Measurements from ENCODE around the gene PCDH9.

DNA sequence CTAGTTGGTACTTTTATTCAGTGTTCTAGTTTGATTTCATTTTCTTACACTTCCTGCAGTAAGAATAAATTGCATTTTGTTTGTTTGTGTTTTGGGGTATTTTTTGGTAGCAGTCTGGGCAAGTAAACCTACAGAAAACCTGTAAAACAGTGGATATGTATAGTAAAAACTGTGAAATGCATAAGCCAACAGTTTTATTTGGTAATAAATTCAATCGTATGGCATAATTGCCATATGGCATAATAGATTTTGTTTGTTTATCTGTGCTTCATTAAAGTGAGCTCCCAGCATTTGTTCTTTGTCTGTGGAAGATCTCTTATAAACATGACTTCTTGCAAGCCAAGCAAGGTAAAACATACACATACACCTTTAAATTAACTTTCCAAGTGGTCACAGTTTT, 111.9 kb downstream of the PCDH9 start:
- TF ChIP-seq, protein P1, sequence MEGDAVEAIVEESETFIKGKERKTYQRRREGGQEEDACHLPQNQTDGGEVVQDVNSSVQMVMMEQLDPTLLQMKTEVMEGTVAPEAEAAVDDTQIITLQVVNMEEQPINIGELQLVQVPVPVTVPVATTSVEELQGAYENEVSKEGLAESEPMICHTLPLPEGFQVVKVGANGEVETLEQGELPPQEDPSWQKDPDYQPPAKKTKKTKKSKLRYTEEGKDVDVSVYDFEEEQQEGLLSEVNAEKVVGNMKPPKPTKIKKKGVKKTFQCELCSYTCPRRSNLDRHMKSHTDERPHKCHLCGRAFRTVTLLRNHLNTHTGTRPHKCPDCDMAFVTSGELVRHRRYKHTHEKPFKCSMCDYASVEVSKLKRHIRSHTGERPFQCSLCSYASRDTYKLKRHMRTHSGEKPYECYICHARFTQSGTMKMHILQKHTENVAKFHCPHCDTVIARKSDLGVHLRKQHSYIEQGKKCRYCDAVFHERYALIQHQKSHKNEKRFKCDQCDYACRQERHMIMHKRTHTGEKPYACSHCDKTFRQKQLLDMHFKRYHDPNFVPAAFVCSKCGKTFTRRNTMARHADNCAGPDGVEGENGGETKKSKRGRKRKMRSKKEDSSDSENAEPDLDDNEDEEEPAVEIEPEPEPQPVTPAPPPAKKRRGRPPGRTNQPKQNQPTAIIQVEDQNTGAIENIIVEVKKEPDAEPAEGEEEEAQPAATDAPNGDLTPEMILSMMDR (IDR thresholded peaks at IDR 0.05): no peak
- TF ChIP-seq POLR2AphosphoS5 (IDR thresholded peaks at IDR 0.05): no peak

Data from upper lobe of left lung (tissue), 4 donors.